GM19324 (cell line): ENCODE results near the gene KLHL14.

ENCODE experiments used
- ATAC-seq: cut with Tn5 transposase; IDR thresholded peaks from one replicate; pipeline ENCODE4 v1.9.1; 2021; ENCODE audit warnings: mild to moderate bottlenecking, moderate library complexity; ENCODE audit not compliant: unreplicated experiment, low FRiP score

Gene KLHL14

GRCh38 chr18:32730068-32730467 is 42.8 kb downstream of the KLHL14 start:
- ATAC-seq, result no peak

GRCh38 chr18:32724071-32724749 is 48.6 kb downstream of the KLHL14 start:
- no peak for ATAC-seq

- no peak for ATAC-seq
These were observed 50.5 kb downstream of the KLHL14 start for GRCh38 chr18:32722279-32722678.

- ATAC-seq, result no peak
These were observed 55.7 kb downstream of the KLHL14 start for GRCh38 chr18:32717126-32717525.

GRCh38 chr18:32714571-32715148 is 58.2 kb downstream of the KLHL14 start:
- peak; percentile 86 for ATAC-seq

GRCh38 chr18:32712860-32713259 is 60.0 kb downstream of the KLHL14 start:
- no peak for ATAC-seq

- no peak for ATAC-seq
These were observed 61.0 kb downstream of the KLHL14 start for GRCh38 chr18:32711862-32712261.

GRCh38 chr18:32707586-32707985 is 65.2 kb downstream of the KLHL14 start:
- ATAC-seq, result no peak

- ATAC-seq, result no peak
These were observed 65.7 kb downstream of the KLHL14 start for GRCh38 chr18:32707147-32707546.

GRCh38 chr18:32701313-32701712 is 71.5 kb downstream of the KLHL14 start:
- ATAC-seq, result no peak

GRCh38 chr18:32698153-32698552 is 74.7 kb downstream of the KLHL14 start:
- no peak for ATAC-seq

- no peak for ATAC-seq
These were observed 76.4 kb downstream of the KLHL14 start for GRCh38 chr18:32696376-32696775.

- no peak for ATAC-seq
These were observed 77.3 kb downstream of the KLHL14 start for GRCh38 chr18:32695534-32695933.

- no peak for ATAC-seq
These were observed 84.0 kb downstream of the KLHL14 start for GRCh38 chr18:32688821-32689220.

- no peak for ATAC-seq
These were observed 87.9 kb downstream of the KLHL14 start for GRCh38 chr18:32684940-32685339.

GRCh38 chr18:32684096-32684495 is 88.7 kb downstream of the KLHL14 start:
- ATAC-seq, result no peak

- no peak for ATAC-seq
These were observed 89.8 kb downstream of the KLHL14 start for GRCh38 chr18:32683044-32683443.

- ATAC-seq, result no peak
These were observed 95.2 kb downstream of the KLHL14 start for GRCh38 chr18:32677578-32677977.

- no peak for ATAC-seq
These were observed 98.3 kb downstream of the KLHL14 start for GRCh38 chr18:32674491-32674890.

- ATAC-seq, result no peak
These were observed 100.4 kb downstream of the KLHL14 start for GRCh38 chr18:32672398-32672797.

GRCh38 chr18:32670727-32671126 is 102.1 kb downstream of the KLHL14 start:
- ATAC-seq, result no peak

GRCh38 chr18:32669549-32670165 is 103.2 kb downstream of the KLHL14 start:
- no peak for ATAC-seq
